ENCODE results near the gene NTS.

DNA sequence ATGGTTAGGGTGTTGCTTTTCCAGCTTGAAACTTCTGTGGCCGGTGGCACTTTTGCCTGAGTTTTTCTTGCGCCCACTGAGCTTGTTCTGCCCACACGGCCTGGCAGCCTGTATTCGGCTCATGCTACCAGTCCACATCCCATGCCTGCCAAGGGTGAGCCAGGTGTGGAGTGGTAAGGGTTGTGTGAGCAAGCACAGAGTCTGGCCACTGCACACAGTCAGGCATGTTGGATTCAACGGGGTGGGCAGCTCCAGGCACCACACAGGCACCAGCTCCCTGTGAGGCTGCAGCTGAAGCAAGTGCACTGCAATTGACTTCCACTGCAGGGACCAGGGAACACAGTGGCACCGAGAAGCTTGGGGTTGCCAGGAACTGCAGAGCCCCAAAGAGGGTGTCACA lies 18.8 kb upstream of the NTS start:
- TF ChIP-seq, protein P1, sequence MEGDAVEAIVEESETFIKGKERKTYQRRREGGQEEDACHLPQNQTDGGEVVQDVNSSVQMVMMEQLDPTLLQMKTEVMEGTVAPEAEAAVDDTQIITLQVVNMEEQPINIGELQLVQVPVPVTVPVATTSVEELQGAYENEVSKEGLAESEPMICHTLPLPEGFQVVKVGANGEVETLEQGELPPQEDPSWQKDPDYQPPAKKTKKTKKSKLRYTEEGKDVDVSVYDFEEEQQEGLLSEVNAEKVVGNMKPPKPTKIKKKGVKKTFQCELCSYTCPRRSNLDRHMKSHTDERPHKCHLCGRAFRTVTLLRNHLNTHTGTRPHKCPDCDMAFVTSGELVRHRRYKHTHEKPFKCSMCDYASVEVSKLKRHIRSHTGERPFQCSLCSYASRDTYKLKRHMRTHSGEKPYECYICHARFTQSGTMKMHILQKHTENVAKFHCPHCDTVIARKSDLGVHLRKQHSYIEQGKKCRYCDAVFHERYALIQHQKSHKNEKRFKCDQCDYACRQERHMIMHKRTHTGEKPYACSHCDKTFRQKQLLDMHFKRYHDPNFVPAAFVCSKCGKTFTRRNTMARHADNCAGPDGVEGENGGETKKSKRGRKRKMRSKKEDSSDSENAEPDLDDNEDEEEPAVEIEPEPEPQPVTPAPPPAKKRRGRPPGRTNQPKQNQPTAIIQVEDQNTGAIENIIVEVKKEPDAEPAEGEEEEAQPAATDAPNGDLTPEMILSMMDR (conservative IDR thresholded peaks at IDR 0.05; ENCODE audit: low read length): no peak
- TF ChIP-seq EZH2phosphoT487 (IDR thresholded peaks at IDR 0.05; ENCODE audit: borderline replicate concordance): no peak
